Mesenchymal stem cell (in vitro differentiated cells and primary cell): ENCODE measurements around the gene PTPN9.
"Not testable (repeated sequence)": the region's sequence is repeated elsewhere in the genome, so short reads cannot be mapped to it uniquely, and the experiment has no call there.

ENCODE experiments used
- DNase-seq: peaks from one replicate; pipeline ENCODE4 v3.0.0-alpha.2; 2013
- H2AFZ ChIP-seq: one replicate; pipeline ENCODE4 v1.6.1; 2013; ENCODE audit warnings: low read depth, mild to moderate bottlenecking, control low read depth, inconsistent platforms, low read length, moderate library complexity
- H2AK5ac ChIP-seq: 2 replicates; pipeline ENCODE4 v1.6.1; 2013; ENCODE audit warnings: low read length, moderate library complexity, mild to moderate bottlenecking, inconsistent platforms; ENCODE audit not compliant: severe bottlenecking
- H2BK120ac ChIP-seq: one replicate; pipeline ENCODE4 v1.6.1; 2013; ENCODE audit warnings: low read depth, mild to moderate bottlenecking, inconsistent platforms, low read length, moderate library complexity
- H2BK12ac ChIP-seq, 2 experiments: one replicate each; pipeline ENCODE4 v1.6.1; 2013; ENCODE audit warnings: inconsistent platforms in 2 of 2, low read length in 2 of 2, mild to moderate bottlenecking in 2 of 2, moderate library complexity in 2 of 2, control low read depth in 1 of 2
- H2BK15ac ChIP-seq: one replicate; pipeline ENCODE4 v1.6.1; 2013; ENCODE audit warnings: mild to moderate bottlenecking, low read depth, inconsistent platforms; ENCODE audit not compliant: poor library complexity, severe bottlenecking
- H2BK5ac ChIP-seq: 2 replicates; pipeline ENCODE4 v1.6.1; 2013; ENCODE audit warnings: low read depth, mild to moderate bottlenecking, low read length, control low read depth, inconsistent platforms; ENCODE audit not compliant: poor library complexity, severe bottlenecking
- H3K14ac ChIP-seq, 2 experiments: one replicate each; pipeline ENCODE4 v1.6.1; 2013; ENCODE audit warnings: inconsistent platforms in 2 of 2, low read length in 2 of 2, control low read depth in 1 of 2, mild to moderate bottlenecking in 1 of 2, moderate library complexity in 1 of 2
- H3K18ac ChIP-seq, 2 experiments: one replicate each; pipeline ENCODE4 v1.6.1; 2013; ENCODE audit warnings: inconsistent platforms in 2 of 2, low read length in 2 of 2, control low read depth in 1 of 2, low read depth in 1 of 2, mild to moderate bottlenecking in 1 of 2
- H3K23ac ChIP-seq, 2 experiments: one replicate each; pipeline ENCODE4 v1.6.1; 2013; ENCODE audit warnings: inconsistent platforms in 2 of 2, low read length in 2 of 2, mild to moderate bottlenecking in 2 of 2, moderate library complexity in 2 of 2, control low read depth in 1 of 2
- H3K27ac ChIP-seq: 2 replicates; pipeline ENCODE4 v1.5.1; 2013; ENCODE audit warnings: mild to moderate bottlenecking, moderate library complexity, low read length, control low read depth, inconsistent platforms; ENCODE audit not compliant: poor library complexity, severe bottlenecking
- H3K27me3 ChIP-seq, 2 experiments: 2 replicates each; pipeline versions ENCODE4 v1.6.1 to v1.7.0; 2013; ENCODE audit warnings: low read length in 2 of 2, mild to moderate bottlenecking in 2 of 2, moderate library complexity in 2 of 2, control low read depth in 1 of 2, inconsistent platforms in 1 of 2; ENCODE audit not compliant: control insufficient read depth in 1 of 2, insufficient read depth in 1 of 2
- H3K36me3 ChIP-seq, 2 experiments: 2 replicates each; pipeline versions ENCODE4 v1.6.1 to v1.7.0; 2013; ENCODE audit warnings: low read length in 2 of 2, control low read depth in 1 of 2, inconsistent platforms in 1 of 2, low read depth in 1 of 2, mild to moderate bottlenecking in 1 of 2; ENCODE audit not compliant: insufficient read depth in 2 of 2, control insufficient read depth in 1 of 2
- H3K4ac ChIP-seq, 2 experiments: one replicate each; pipeline ENCODE4 v1.6.1; 2013; ENCODE audit warnings: inconsistent platforms in 2 of 2, low read length in 2 of 2, mild to moderate bottlenecking in 2 of 2, moderate library complexity in 2 of 2, control low read depth in 1 of 2, low read depth in 1 of 2
- H3K4me1 ChIP-seq: 2 replicates; pipeline ENCODE4 v1.6.1; 2013; ENCODE audit warnings: low read depth, low read length, control low read depth; ENCODE audit not compliant: control insufficient read depth, insufficient read depth
- H3K4me2 ChIP-seq: 2 replicates; pipeline ENCODE4 v1.6.1; 2013; ENCODE audit warnings: low read length, mild to moderate bottlenecking, inconsistent platforms; ENCODE audit not compliant: poor library complexity, severe bottlenecking
- H3K4me3 ChIP-seq, 2 experiments: 2 replicates each; pipeline versions ENCODE4 v1.5.1 to v1.7.0; 2013; ENCODE audit warnings: low read length in 2 of 2, mild to moderate bottlenecking in 2 of 2, control low read depth in 1 of 2, low read depth in 1 of 2; ENCODE audit not compliant: insufficient read depth in 1 of 2
- H3K79me1 ChIP-seq: replicated peaks from 2 replicates; pipeline ENCODE4 v1.6.1; 2013; ENCODE audit warnings: mild to moderate bottlenecking, control low read depth, low read length, inconsistent platforms; ENCODE audit not compliant: poor library complexity, severe bottlenecking
- H3K9ac ChIP-seq: 2 replicates; pipeline ENCODE4 v1.7.0; 2013; ENCODE audit warnings: mild to moderate bottlenecking, low read length, moderate library complexity
- H3K9me3 ChIP-seq: 2 replicates; pipeline ENCODE4 v1.7.0; 2013; ENCODE audit warnings: mild to moderate bottlenecking, low read length; ENCODE audit not compliant: control insufficient read depth
- H4K8ac ChIP-seq: one replicate; pipeline ENCODE4 v1.6.1; 2013; ENCODE audit warnings: inconsistent platforms, mild to moderate bottlenecking, low read length, moderate library complexity
- H4K91ac ChIP-seq: one replicate; pipeline ENCODE4 v1.6.1; 2013; ENCODE audit warnings: mild to moderate bottlenecking, low read length, inconsistent platforms
- WGBS: methylation state at CpG from one replicate; pipeline ENCODE4 v1.1.7; 2013; ENCODE audit warnings: mixed read lengths; 5-methylcytosine and 5-hydroxymethylcytosine counted together

PTPN9 gene

DNA sequence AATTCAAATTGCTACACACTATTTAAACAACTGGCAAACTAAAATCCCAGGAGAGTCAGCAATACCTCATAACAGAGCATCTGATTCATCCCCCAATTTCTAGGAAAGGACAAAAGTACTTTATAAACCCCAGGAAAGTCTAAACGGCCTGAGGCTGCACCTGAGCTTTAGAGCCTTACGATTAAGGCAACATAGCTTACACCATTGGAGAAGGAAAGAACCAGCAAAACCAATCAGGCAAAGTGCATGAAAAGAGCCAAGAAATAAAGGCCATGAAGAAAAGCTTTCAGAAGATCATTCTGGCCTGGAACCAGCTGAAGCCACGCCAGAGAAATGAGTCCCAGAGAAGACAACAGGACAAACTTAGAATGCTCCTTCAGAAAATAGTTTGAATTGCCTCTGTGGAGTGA, 48.1 kb downstream of the PTPN9 start:
- Histone ChIP-seq H2BK5ac (no peak overlapping the region), H3K27ac (no peak overlapping the region), H3K9me3 (no peaks in the 10 kb centered on the region), H3K4ac (no peak overlapping the region), H2BK12ac (no peak overlapping the region), H2BK15ac (no peak overlapping the region), H3K14ac (no peak overlapping the region), H3K4me2 (no peak overlapping the region), H2AK5ac (no peak overlapping the region), H3K4me1 (peaks cover 5% of the 10 kb centered on the region), H3K79me1 (peaks cover 14% of the 10 kb centered on the region), H2AFZ (no peak overlapping the region), H3K18ac (no peak overlapping the region), H4K91ac (no peak overlapping the region), H3K36me3 (peaks cover 4 to 10% of the 10 kb centered on the region in 2 experiments), H3K4me3 (peak overlapping the region in 1 of 2 experiments; percentile 61), H3K27me3 (no peaks in the 10 kb centered on the region), H3K23ac (no peak overlapping the region), H3K9ac (peak overlapping the region; percentile 69), H2BK120ac (no peak overlapping the region), H4K8ac (no peak overlapping the region)
- peak; percentile 34 for DNase-seq
- WGBS: 85% methylated on average over 3 of the region's 3 CpGs

DNA sequence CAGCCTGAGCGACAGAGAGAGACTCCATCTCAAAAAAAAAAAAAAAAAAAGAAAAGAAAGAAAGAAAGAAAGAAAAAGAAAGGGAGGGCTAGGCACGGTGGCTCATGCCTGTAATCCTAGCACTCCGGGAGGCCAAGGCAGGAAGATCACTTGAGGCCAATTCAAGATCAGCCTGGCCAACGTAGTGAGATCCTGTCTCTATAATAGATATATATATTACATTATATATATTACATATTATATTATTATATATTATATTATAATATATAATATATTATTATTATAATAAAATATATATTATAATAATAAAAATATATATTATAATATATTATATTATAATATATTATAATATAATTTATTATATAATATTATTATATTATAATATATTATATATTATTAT, 48.9 kb downstream of the PTPN9 start:
- no peak overlapping the region for H3K4ac ChIP-seq
- peaks cover 9% of the 10 kb centered on the region for H3K4me1 ChIP-seq
- no peak overlapping the region for H2BK120ac ChIP-seq
- H3K79me1 ChIP-seq: peaks cover 13% of the 10 kb centered on the region
- no peak overlapping the region for H2BK12ac ChIP-seq
- H3K27me3 ChIP-seq: no peaks in the 10 kb centered on the region
- H2BK15ac ChIP-seq: no peak overlapping the region
- H3K23ac ChIP-seq: no peak overlapping the region
- no CpG with 5 or more reads among the region's 4 CpGs for WGBS
- H3K27ac ChIP-seq: no peak overlapping the region
- no peak overlapping the region for H3K9ac ChIP-seq
- H3K4me3 ChIP-seq: no peak overlapping the region
- H2BK5ac ChIP-seq: no peak overlapping the region
- no peak overlapping the region for H4K8ac ChIP-seq
- no peak overlapping the region for H3K18ac ChIP-seq
- H3K36me3 ChIP-seq: peaks cover 8 to 15% of the 10 kb centered on the region in 2 experiments
- H4K91ac ChIP-seq: no peak overlapping the region
- no peak for DNase-seq
- H2AFZ ChIP-seq: no peak overlapping the region
- H3K14ac ChIP-seq: no peak overlapping the region
- H3K4me2 ChIP-seq: no peak overlapping the region
- no peak overlapping the region for H2AK5ac ChIP-seq
- H3K9me3 ChIP-seq: no peaks in the 10 kb centered on the region

DNA sequence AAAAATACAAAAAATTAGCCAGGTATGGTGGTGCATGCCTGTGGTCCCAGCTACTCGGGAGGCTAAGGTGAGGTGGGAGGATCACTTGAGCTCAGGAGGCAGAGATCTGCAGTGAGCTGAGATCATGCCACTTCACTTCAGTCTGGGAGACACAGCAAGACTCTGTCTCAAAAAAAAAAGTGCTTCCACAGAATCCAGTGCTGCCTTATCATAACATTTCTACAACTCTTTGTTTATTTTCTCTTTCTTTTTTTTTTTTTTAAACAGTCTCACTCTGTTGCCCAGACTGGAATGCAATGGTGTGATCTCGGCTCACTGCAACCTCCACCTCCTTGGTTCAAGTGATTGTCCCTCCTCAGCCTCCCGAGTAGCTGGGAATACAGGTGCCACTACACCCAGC, 53.4 kb downstream of the PTPN9 start:
- not testable (repeated sequence) for H3K9me3 ChIP-seq, H2BK15ac ChIP-seq, H2AK5ac ChIP-seq, H3K9ac ChIP-seq, H2AFZ ChIP-seq, H4K8ac ChIP-seq, H3K4ac ChIP-seq, H2BK12ac ChIP-seq, H3K4me1 ChIP-seq, H3K27ac ChIP-seq, H3K23ac ChIP-seq, H3K18ac ChIP-seq, H3K4me3 ChIP-seq, H2BK5ac ChIP-seq, H4K91ac ChIP-seq, H3K14ac ChIP-seq, H3K27me3 ChIP-seq, H3K4me2 ChIP-seq, H2BK120ac ChIP-seq
- DNase-seq: peak; percentile 60
- WGBS: 73% methylated on average over 3 of the region's 3 CpGs
- H3K79me1 ChIP-seq: peaks cover 34% of the 10 kb centered on the region
- H3K36me3 ChIP-seq: peaks cover 22 to 49% of the 10 kb centered on the region in 2 experiments

DNA sequence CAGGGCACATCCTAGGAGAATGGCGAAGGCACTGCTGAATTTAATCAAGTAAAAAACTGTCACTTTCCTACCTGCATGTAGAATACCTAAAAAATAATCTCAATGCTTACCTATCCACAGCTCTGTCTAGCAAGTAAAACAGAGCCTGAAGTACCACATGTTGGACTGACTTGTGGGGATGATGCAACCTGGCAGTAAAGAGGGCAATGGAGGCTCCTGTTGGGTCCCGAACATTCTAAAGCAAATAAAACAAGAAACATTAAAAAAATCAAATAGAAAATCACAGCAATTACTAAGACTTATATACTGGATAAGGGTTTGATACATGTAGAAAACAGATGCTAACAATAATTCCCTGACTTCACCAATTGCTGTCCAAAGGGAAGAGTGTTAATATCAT, 56.1 kb downstream of the PTPN9 start:
- no peak overlapping the region for H3K4ac ChIP-seq
- H3K4me3 ChIP-seq: no peak overlapping the region
- H2AFZ ChIP-seq: no peak overlapping the region
- no peaks in the 10 kb centered on the region for H3K27me3 ChIP-seq
- H4K8ac ChIP-seq: no peak overlapping the region
- no peak overlapping the region for H3K27ac ChIP-seq
- no peak for DNase-seq
- no peak overlapping the region for H4K91ac ChIP-seq
- peaks cover 4% of the 10 kb centered on the region for H3K4me1 ChIP-seq
- no peak overlapping the region for H3K18ac ChIP-seq
- H2BK15ac ChIP-seq: no peak overlapping the region
- no peak overlapping the region for H2BK12ac ChIP-seq
- no peak overlapping the region for H2BK120ac ChIP-seq
- 100% methylated on average over 1 of the region's 2 CpGs for WGBS
- H3K79me1 ChIP-seq: peaks cover 39% of the 10 kb centered on the region
- H3K4me2 ChIP-seq: no peak overlapping the region
- H3K36me3 ChIP-seq: peaks cover 34 to 70% of the 10 kb centered on the region in 2 experiments
- H3K14ac ChIP-seq: no peak overlapping the region
- H2BK5ac ChIP-seq: no peak overlapping the region
- H3K9me3 ChIP-seq: no peaks in the 10 kb centered on the region
- no peak overlapping the region for H2AK5ac ChIP-seq
- no peak overlapping the region for H3K9ac ChIP-seq
- no peak overlapping the region for H3K23ac ChIP-seq
